HG03060 (cell line): ENCODE results near the gene KLHDC7A.

ENCODE experiments used
- ATAC-seq: cut with Tn5 transposase; IDR thresholded peaks from one replicate; pipeline ENCODE4 v1.9.1; 2021; ENCODE audit warnings: low read depth, moderate number of reproducible peaks; ENCODE audit not compliant: unreplicated experiment

KLHDC7A gene

DNA sequence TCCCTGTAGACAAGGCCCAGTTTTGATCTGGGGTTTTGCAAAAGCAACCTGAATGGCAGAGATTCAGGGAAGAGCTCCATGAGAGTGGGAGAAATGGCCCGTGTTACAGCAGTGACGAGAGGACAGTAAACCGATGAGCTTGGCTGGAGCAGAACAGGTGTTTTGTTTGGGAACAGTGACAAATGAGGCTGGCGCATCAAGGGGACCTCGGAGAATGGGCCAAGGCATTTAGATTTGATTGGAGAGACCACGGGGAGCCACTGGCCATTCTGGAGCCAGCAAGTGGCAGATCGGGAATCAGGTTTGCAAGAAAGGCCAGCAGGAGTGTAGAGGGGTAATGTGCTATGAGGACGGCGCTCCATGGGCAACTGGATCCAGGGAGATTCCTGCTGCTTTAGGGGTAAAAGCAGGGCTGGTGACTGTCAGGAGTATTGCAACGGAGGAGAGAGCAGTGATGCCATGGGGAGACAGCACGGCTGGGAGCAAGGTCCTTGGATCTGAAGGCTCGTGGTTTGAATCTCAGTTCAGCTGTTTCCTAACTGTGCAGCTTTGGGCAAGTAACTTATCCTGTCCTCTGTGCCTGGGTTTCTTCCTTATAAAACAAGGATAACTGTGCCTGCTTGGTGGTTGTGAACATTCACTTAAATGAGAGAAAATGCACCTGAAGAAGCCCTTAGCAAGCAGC lies 9.9 kb upstream of the KLHDC7A start:
- ATAC-seq: no peak

DNA sequence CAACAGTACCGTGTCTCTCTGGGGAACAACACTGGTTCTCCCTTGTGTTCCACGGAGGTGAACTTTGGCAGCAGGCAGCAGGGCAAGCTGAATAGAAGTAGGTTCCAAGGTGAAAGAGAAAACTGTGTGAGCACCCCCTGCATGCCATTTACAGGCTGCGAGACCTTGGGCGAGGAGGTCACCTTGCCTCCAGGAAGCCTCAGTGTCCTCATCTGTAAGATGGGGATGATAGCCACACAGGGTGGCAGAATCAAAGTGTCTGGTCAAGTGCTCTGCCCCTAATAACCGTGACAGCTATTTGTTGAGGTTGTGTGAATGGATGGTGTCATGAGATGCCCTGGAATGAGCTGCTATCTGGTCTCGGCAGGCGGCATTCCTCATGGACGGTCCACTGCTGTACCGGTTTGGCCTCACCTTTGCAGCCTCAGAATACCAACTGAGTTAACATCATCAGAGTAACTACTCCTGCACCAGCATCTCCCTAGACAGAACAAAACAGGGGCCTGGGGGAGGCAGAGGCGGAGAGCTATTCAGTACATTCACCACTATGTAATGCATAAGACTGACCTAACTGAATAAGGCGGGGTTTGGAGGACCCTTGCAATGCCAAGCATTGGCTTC lies 7.4 kb upstream of the KLHDC7A start:
- no peak for ATAC-seq

DNA sequence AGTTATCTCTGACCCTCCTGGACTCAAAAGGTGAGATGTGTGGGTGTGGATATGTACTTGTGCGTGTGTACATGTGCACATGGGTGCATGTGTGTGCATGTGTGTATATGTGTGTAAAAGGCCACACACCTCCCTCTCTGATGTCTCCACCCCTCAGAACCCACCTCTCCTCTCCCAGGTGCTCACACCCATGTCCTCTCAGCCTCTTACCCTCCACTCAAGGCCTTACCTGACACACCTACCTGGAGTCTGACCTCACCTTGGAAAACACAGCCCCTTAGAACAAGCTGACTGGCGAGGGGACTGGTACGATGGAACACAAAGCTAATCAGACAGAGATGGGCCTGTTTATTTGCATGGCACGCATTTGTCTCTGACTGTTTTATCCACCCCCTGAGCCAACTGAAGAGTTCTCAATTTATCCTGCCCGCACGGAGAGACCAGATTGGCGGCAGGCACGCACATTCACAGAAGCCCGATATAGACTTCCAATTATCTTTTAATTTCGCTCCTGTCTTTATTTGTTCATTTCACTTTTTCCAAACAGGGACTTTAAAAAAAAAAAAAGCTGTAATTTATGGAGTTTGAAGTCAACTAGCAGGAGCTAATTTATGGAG lies 6.1 kb upstream of the KLHDC7A start:
- no peak for ATAC-seq

DNA sequence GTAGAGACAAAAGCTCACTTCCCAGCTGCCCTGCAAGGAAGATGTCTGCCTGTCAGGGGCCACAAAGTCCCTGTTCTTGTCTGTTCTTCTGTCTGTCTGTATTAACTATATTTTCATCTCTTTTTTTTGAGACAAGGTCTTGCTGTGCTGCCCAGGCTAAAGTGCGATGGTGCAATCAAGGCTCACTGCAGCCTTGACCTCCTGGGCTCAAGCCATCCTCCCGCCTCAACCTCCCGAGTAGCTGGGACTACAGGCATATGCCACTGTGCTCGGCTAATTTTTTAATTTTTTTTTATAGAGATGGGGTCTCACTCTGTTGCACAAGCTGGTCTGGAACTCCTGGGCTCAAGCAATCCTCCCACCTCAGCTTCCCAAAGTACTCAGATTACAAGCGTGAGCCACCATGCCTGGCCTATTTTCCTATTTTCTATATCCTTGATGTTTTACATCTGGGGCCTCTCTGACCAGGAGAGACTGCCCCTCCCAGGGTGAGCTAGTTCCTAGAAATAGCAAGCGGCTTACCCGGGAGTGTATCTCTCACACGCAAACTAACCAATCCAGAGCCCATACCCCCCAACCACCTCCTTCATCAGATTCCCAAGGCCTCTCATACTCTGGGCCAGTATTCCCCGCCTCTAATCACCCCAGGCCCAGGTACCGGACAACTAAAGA lies 5.4 kb upstream of the KLHDC7A start:
- ATAC-seq: no peak

DNA sequence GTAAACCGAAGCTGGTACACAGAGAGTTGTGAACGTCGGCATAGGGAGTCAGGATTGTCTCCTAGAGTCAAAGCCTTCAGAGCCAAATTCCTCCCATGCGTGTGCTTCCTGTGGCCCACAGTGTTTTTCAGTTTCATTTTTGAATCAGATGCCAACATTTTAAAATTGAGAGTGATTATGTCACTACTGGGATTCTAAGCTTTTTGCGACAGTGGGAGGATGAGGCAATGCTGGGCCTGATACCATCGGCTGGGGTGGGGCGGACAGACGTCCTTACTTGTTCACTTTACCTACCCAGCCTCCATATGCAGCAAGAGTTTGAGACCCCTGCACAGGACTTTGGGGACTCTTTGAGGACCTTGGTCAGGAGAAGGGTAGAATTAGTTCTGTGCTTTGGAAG lies 1.3 kb upstream of the KLHDC7A start:
- no peak for ATAC-seq

DNA sequence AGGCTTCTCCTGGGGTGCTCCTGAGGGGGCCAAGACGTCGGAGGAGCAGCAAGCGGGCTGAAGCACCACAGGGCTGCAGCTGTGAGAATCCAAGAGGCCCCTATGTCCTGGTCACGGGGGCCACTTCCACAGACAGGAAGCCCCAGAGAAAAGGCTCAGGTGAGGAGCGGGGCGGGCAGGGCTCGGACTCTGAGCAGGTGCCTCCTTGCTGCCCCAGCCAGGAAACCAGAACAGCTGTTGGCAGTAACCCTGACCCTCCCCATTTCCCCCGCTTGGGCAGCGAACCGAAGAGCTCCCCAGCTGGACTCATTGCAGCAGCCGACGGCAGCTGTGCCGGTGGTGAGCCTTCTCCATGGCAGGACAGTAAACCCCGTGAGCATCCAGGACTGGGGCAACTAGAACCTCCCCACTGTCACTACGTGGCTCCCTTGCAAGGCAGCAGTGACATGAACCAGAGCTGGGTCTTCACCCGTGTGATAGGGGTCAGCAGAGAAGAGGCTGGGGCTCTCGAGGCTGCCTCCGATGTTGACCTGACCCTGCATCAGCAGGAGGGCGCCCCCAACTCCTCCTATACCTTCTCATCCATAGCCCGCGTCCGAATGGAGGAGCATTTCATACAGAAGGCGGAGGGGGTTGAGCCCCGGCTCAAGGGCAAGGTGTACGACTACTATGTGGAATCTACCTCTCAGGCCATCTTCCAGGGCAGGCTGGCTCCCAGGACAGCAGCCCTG lies 625 bp downstream of the KLHDC7A start:
- ATAC-seq: no peak

DNA sequence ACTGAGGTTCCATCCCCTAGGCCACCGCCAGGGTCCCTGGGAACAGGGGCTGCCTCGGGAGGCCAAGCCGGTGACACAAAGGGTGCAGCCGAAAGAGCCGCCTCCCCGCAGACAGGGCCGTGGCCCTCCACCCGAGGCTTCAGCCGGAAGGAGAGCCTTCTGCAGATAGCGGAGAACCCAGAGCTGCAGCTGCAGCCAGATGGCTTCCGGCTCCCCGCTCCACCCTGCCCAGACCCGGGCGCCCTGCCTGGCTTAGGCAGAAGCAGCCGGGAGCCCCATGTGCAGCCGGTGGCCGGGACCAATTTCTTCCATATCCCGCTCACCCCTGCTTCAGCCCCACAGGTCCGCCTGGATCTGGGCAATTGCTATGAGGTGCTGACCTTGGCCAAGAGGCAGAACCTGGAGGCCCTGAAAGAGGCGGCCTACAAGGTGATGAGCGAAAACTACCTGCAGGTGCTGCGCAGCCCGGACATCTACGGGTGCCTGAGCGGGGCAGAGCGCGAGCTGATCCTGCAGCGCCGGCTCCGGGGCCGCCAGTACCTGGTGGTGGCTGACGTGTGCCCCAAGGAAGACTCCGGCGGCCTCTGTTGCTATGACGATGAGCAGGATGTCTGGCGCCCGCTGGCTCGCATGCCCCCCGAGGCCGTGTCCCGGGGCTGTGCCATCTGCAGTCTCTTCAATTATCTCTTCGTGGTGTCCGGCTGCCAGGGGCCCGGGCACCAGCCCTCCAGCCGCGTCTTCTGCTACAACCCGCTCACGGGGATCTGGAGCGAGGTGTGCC lies 1.4 kb downstream of the KLHDC7A start:
- no peak for ATAC-seq

DNA sequence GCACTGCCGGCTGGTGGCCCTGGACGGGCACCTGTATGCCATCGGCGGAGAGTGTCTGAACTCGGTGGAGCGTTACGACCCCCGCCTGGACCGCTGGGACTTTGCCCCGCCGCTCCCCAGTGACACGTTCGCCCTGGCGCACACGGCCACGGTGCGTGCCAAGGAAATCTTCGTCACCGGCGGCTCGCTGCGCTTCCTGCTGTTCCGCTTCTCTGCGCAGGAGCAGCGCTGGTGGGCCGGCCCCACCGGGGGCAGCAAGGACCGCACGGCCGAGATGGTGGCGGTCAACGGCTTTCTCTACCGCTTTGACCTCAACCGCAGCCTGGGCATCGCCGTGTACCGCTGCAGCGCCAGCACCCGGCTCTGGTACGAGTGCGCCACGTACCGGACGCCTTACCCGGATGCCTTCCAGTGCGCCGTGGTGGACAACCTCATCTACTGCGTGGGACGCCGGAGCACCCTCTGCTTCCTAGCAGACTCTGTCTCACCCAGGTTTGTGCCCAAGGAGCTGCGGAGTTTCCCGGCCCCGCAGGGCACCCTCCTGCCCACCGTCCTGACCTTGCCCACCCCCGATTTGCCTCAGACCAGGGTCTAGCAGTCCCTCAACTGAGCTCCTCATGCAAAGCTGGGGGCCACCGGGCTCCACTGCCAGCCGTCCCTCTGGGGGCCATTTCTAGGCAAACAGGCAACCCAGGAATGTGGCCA lies 2.1 kb downstream of the KLHDC7A start:
- ATAC-seq: no peak

DNA sequence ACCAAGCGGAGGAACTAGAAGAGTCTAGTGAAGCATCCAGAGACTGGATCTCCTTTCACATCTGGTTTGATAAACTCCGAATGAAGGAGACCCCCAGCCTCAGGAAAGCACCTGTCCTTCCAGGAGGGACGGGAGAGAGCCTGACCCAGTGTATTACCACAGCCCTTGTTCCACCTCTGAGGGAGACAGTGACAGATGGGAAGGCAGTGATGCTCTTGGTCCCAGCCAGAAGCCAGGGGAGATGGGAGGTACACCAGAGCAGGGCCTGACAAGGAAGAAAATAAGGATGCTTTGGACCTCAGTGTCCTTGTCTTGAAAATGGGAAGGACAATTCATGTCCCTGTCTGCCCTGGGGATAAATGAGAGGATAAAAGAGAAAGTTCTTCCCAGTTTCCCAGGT lies 3.5 kb downstream of the KLHDC7A start:
- ATAC-seq: no peak

DNA sequence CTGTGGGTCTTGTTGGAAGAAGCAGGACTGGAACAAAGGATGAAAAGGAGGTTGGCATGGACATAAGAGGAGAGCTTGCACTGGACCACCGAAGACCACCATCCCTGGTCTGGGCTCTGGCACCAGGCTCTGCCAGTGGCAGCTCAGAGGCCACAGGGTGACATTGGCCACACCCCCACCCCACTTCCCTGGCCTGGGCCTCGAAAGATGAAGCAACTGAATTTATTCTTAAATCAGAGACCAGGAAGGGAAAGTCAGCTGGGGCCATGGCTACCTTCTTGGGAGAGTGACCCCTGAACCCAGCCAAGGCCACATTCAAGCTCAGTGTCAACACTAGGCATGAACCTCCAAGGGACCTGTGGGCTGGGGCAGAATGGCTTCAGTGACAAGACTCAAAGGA lies 4.0 kb downstream of the KLHDC7A start:
- ATAC-seq: no peak

DNA sequence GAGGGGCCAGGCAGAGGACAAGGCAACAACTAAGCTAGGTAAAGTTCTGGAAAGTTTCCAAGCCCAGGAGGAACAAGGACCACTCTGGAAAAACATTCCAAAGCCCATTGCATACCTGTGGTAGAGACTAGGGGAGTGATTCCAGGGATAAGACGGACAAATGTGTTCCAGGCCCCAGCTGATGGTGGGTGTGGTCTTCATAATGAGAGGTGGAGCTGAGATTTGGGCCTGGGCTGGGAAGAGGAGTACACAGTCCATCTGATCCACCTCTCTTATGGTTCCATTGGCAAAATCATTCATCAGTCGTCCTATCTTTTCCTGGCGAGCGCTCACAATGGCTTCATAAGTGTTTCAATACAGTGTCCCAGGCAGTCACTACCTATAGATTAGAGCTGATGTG lies 4.5 kb downstream of the KLHDC7A start:
- ATAC-seq: no peak

DNA sequence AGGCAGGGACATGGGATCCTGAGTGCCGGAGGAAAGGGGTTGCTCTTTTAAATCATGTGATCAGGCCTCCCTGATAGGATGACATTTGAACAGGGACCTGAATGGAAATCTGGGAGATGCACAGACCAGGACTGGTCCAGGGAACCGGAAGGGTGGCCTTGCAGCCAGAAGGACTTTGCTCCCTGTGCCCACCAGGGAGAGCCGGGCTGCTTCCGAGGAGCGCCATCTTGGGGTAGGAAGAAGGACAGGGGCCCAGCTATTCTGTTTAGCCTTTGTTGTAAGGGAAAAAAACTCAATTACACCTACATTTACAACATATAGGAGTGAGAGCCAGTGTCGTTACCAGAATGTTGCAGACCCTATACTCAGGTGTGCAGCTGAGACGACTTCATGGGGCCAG lies 5.5 kb downstream of the KLHDC7A start:
- ATAC-seq: no peak

DNA sequence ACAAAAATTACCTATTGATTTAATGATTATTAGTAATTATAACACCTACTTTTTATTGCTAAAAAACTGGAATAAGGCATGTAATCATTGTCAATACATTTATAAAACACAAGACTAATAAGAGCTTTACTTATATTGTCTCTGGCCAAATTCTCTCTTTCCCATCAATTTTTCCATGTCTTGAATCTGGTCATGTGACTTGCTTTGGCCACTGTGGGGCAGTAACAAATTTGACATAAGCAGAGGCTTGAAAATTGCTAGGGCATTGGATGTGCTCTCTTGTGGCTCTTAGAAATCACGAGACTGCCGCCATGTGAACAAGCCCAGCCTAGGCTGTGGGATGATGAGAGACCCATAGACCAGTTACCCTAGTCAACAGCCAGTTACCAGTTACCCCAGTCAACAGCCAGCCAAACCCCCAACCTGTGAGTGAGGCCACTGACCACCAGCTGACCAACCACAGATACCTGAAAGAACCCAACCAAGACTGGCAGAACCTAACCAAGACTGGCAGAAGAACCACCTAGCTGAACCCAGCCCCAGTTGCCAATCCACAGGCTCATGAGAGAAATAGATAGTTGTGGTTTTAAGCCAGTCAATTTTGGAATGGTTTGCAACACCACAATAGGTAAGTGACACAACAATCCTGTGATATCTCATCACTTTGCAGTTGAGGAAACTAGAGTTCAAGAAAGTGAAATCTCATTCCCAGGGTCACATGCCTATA lies 8.8 kb downstream of the KLHDC7A start:
- ATAC-seq: no peak

DNA sequence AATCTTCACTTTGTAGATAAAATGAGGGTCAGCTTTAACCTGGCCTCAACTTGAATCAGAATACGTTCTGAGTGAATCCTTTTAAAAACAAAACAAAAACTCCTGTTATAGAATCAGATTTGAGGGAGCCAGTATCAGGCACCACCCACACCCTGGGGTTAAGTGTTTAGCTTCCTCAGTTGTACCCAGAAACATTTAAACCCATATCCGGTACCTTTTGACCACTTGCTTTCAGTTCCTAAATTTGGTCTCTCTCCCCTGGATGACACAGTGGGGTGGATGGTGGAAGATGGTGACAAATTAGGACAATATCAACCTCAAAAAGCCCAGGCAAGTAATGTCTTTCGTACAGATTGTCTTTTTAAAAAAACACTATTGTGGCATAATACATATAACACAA lies 10.4 kb downstream of the KLHDC7A start:
- no peak for ATAC-seq

DNA sequence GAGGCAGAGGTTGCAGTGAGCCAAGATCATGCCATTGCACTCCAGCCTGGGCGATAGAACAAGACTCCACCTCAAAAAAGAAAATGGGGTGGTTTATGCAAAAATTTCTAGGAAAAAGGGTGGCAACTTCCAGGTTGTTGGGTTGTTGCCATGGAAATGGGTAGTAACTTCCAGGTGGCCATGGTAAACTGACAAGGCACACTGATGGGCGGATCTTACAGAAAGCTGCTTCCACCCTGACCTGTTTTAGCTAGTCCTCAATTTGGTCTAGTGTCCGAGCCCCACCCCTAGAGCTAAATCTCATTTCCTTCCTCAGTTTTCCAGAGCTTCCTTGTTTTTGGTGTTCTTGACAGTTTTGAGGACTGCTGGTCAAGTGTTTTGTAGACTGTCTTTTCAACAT lies 13.6 kb downstream of the KLHDC7A start:
- ATAC-seq: no peak

DNA sequence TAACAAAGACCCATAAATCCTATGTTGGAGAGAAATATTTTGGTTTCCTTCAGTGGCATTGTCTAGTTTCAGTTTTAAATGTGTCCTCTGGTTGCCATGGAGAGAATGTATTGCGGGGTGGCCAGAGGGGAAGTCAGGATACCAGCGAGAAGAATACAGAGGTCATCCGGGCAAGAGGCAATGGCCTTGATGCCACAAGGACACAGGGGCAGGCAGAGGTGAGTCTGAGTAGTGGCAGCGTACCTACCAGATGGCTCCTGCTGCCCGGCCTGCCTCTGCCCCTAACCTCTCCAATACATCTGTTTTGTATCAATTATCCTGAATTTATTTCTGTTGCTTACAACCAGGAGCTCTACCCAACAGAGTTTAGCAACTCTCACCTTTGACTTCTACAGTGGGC lies 14.9 kb downstream of the KLHDC7A start:
- ATAC-seq: no peak

DNA sequence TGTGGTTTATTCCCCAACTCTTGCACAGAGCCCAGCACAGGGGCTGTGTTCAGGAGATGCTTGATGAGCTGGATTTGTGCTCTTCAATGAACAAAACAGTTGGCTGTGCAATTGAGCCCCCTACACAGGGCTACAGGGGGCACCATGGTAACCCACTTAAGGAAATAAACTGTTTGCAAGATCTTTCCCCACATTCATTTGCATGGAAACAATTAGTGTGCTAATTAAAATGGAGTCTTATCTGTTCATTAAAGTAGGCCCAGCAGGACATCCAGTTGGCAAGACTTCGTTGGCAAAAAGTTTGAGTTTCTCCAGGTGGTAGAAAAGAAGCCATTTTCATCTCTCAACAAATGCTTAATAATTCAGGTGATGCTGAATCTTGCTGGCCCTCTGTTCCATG lies 15.3 kb downstream of the KLHDC7A start:
- no peak for ATAC-seq

DNA sequence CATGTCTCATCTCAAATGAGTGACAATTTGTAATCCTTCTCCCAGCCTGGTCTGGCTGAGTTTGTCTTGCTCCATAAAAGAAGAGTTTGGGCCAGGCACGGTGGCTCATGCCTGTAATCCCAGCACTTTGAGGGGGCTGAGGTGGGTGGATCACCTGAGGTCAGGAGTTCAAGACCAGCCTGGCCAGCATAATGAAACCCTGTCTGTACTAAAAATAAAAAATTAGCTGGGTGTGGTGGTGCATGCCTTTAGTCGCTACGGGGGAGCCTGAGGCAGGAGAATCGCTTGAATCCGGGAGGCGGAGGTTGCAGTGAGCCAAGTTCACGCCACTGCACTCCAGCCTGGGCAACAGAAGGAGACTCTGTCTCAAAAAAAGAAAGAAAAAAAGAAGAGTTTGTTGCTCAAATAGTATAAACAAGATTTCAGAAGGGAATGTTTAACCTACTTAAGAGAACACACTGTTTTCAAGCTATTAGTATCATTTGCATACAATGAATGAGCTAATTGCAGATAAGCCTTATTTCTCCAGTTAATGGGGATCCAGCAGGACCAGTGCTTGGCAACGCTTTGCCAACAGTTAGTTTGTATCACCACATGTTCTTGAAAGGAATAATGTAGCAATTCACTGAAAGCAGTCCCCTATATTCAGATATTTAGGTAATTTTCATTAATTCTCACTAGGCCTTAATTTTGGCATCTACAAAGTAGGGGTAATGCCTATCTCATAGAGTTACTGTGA lies 15.9 kb downstream of the KLHDC7A start:
- no peak for ATAC-seq
